GM12878 (cell line): ENCODE results near the gene RAPGEF3. TPM values are rescaled to one million over a fixed set of nuclear protein-coding genes. Genes with fewer than 3 reads are reported as not detected.

ENCODE experiments used
- ATAC-seq: fragments of 200-7000 bp; cut with Tn5 transposase; 3 replicates; pipeline ENCODE4 v1.9.1; 2020; ENCODE audit warnings: mild to moderate bottlenecking, moderate library complexity
- BruUV-seq: library from RNA; stranded (reverse); fragments of 400-500 nt; replicated peaks from 2 replicates; lab custom pipeline; 2021; lab: Mats Ljungman, UMichigan
- CTCF ChIA-PET: fragments of 300-600 bp; sonication (Branson Sonifier 250); formaldehyde crosslinking; extraction: SDS; loops from one replicate; lab custom pipeline; 2021; ENCODE audit warnings: inconsistent platforms; lab: Yijun Ruan, JAX
- POLR2A ChIA-PET: fragments of 350-600 bp; formaldehyde crosslinking; extraction: SDS; loops from one replicate; lab custom pipeline; 2021; ENCODE audit warnings: inconsistent platforms; lab: Charles Lee
- RAD21 ChIA-PET: fragments of 300-600 bp; sonication (Branson Sonifier 250); formaldehyde crosslinking; loops from one replicate; lab custom pipeline; 2023; ENCODE audit warnings: antibody characterized with exemption; ENCODE audit not compliant: unreplicated experiment; lab: Charles Lee
- SMC1A ChIA-PET: fragments of 300-600 bp; sonication (Branson Sonifier 250); formaldehyde crosslinking; loops from one replicate; lab custom pipeline; 2023; ENCODE audit not compliant: unreplicated experiment, uncharacterized antibody; lab: Charles Lee
- DNase-seq: peaks from one replicate; pipeline ENCODE4 v3.0.0-alpha.2; 2011; ENCODE audit warnings: low read depth, low spot score
- FAIRE-seq: peaks from 3 replicates; lab custom pipeline; 2011; peaks lifted over from hg19 to GRCh38; lab: Jason Lieb, UNC
- H2AFZ ChIP-seq: 2 replicates; pipeline ENCODE4 v1.6.0; 2011; ENCODE audit warnings: low read depth, low read length, control low read depth; ENCODE audit not compliant: control insufficient read depth
- H3K27ac ChIP-seq: 2 replicates; pipeline ENCODE4 v1.5.1; 2011; ENCODE audit warnings: control low read depth; ENCODE audit not compliant: control insufficient read depth, insufficient read depth
- H3K27me3 ChIP-seq, 2 experiments: replicated peaks in 1 of 2; 2 replicates each; pipeline versions ENCODE4 v1.6.0 to v1.6.1; 2011; ENCODE audit warnings: low read length in 1 of 2; ENCODE audit not compliant: control insufficient read depth in 2 of 2, insufficient read depth in 2 of 2
- H3K36me3 ChIP-seq, 2 experiments: 2 replicates each; pipeline ENCODE4 v1.5.1; 2011; ENCODE audit warnings: low read length in 1 of 2; ENCODE audit not compliant: control insufficient read depth in 2 of 2, insufficient read depth in 2 of 2
- H3K4me1 ChIP-seq: 2 replicates; pipeline ENCODE4 v1.6.1; 2011; ENCODE audit warnings: mild to moderate bottlenecking, low read length, moderate library complexity, mixed read lengths; ENCODE audit not compliant: control insufficient read depth, insufficient read depth
- H3K4me2 ChIP-seq: 2 replicates; pipeline ENCODE4 v1.6.0; 2011; ENCODE audit warnings: control low read depth; ENCODE audit not compliant: control insufficient read depth, insufficient read depth
- H3K4me3 ChIP-seq: fragments of 200-600 bp; sonication (generic); 2 replicates; pipeline ENCODE4 v1.5.1; 2016
- H3K79me2 ChIP-seq: 2 replicates; pipeline ENCODE4 v1.6.0; 2011; ENCODE audit warnings: low read length; ENCODE audit not compliant: control insufficient read depth, insufficient read depth
- H3K9ac ChIP-seq: 2 replicates; pipeline ENCODE4 v1.8.0; 2011; ENCODE audit warnings: low read length, control low read depth, mixed read lengths; ENCODE audit not compliant: control insufficient read depth, insufficient read depth
- H3K9me3 ChIP-seq: replicated peaks from 3 replicates; pipeline ENCODE4 v1.5.1; 2011; ENCODE audit warnings: mild to moderate bottlenecking, low read length; ENCODE audit not compliant: control insufficient read depth, insufficient read depth
- H4K20me1 ChIP-seq: 2 replicates; pipeline ENCODE4 v1.6.0; 2011; ENCODE audit not compliant: control insufficient read depth, insufficient read depth
- BHLHE40 ChIP-seq, 2 experiments: fragments of 450-650 bp in 1 of 2; IDR thresholded peaks; 2 replicates each; pipeline ENCODE4 v1.6.1; 2011 to 2017; ENCODE audit warnings: low read depth in 2 of 2, borderline replicate concordance in 1 of 2, improper control_type of control experiment in 1 of 2, low read length in 1 of 2, mild to moderate bottlenecking in 1 of 2
- EP300 ChIP-seq, 2 experiments: fragments of 150-350 bp in 1 of 2; IDR thresholded peaks; 2 replicates each; pipeline ENCODE4 v1.6.1; 2011 to 2012; ENCODE audit warnings: low read depth in 2 of 2, low read length in 2 of 2, borderline replicate concordance in 1 of 2, improper control_type of control experiment in 1 of 2, inconsistent platforms in 1 of 2; ENCODE audit not compliant: control insufficient read depth in 1 of 2
- MTA3 ChIP-seq: IDR thresholded peaks from 2 replicates; pipeline ENCODE4 v1.6.1; 2012; ENCODE audit warnings: low read length, inconsistent platforms, borderline replicate concordance
- PAX8 ChIP-seq: fragments of 450-650 bp; IDR thresholded peaks from 2 replicates; pipeline ENCODE4 v1.6.1; 2017; ENCODE audit warnings: mild to moderate bottlenecking, moderate library complexity
- SUZ12 ChIP-seq: fragments of 200-600 bp; sonication (generic); IDR thresholded peaks from one replicate; pipeline ENCODE4 v1.6.1; 2018; ENCODE audit warnings: antibody characterized with exemption, mild to moderate bottlenecking; ENCODE audit not compliant: unreplicated experiment
- ZNF207 ChIP-seq: fragments of 450-650 bp; IDR thresholded peaks from 2 replicates; pipeline ENCODE4 v1.6.1; 2014; ENCODE audit warnings: antibody characterized with exemption, mild to moderate bottlenecking, borderline replicate concordance
- ZZZ3 ChIP-seq: IDR thresholded peaks from 2 replicates; pipeline ENCODE4 v1.6.1; 2011; ENCODE audit warnings: low read depth; ENCODE audit not compliant: control insufficient read depth, insufficient read length
- WGBS: methylation state at CpG from one replicate; pipeline ENCODE4 v1.1.6; 2016; ENCODE audit warnings: low lambda C conversion rate; ENCODE audit not compliant: insufficient replicate concordance, insufficient coverage; ENCODE audit errors: missing lambda C conversion rate; 5-methylcytosine and 5-hydroxymethylcytosine counted together
- in situ Hi-C: fragments of 300-500 bp; cut with MboI; formaldehyde crosslinking; loops from 9 replicates; pipeline ENCODE4 v1.14.3; 2018; ENCODE audit warnings: mixed read lengths
- intact Hi-C: fragments of 100-400 bp; cut with micrococcal nuclease; formaldehyde crosslinking; loops from one replicate; pipeline ENCODE4 v1.14.2; 2022; ENCODE audit not compliant: unreplicated experiment
- polyA plus RNA-seq, 11 experiments: library from polyadenylated mRNA; depleted of rRNA in 4 of 11; unstranded in 6 of 11; stranded (reverse) in 5 of 11; fragments of >200 nt; fragmentation: Nextera tagmentation in 4 of 11; fragmentation: Illumina TruSeq in 1 of 11; extraction: Ambion mirVana in 4 of 11; extraction: Trizol in 1 of 11; gene quantifications; 1 replicate in 1 of 11; 2 replicates in 10 of 11; pipeline versions ENCODE4 v1.2.1 to v1.2.3, GENCODE V29; 2011 to 2016; ENCODE audit warnings: inconsistent platforms in 2 of 11, missing spikeins in 2 of 11, low read depth in 1 of 11
- total RNA-seq, 4 experiments: library from RNA; depleted of rRNA in 3 of 4; stranded (reverse); fragments of >200 nt in 3 of 4; fragmentation: Illumina TruSeq in 1 of 4; extraction: Trizol in 1 of 4; gene quantifications; 2 replicates each; pipeline versions ENCODE4 v1.2.1 to v1.2.3, GENCODE V29; 2013 to 2021
- TF ChIP-seq, protein P1 (sequence below): IDR thresholded peaks from 2 replicates; pipeline ENCODE4 v1.6.1; 2012; ENCODE audit warnings: low read depth, low read length, improper control_type of control experiment

RAPGEF3 gene
- total and polyA plus RNA-seq, 10 of the 15 experiments (the other 5 are each of a cell fraction or from before 2014, with no cell fraction given), result 0.02 to 0.92 (median 0.31) TPM; not detected in 2

DNA sequence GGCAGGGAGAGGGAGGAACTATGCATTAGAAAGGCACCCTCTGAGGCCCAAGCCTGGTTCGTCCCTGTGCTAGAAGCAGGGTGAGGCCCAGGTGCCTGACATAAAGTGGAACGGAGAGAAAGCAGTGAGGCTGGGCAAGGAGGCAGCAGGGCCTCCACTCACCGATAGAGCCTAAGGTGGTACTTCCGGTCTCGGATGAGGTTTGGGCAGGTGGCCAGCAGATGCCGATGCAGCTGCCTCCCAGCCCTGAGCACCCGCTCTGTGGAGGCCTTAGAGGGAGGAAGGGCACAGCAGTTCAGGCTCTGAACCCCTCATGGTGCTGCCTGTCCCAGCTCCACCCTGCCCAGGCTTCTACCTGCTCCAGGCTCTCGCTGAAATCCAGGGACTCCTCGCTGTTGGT is 7.1 kb downstream of the RAPGEF3 start:
- WGBS, result 78% methylated on average over 9 of the region's 9 CpGs

GRCh38 chr12:47750916-47751470 is 7.7 kb downstream of the RAPGEF3 start:
- Histone ChIP-seq H3K9me3 (no peaks in the 10 kb centered on the region), H2AFZ (no peak overlapping the region), H3K27me3 (no peaks in the 10 kb centered on the region), H3K4me2 (no peak overlapping the region), H3K4me3 (no peak overlapping the region), H3K79me2 (no peaks in the 10 kb centered on the region), H3K27ac (no peak overlapping the region), H3K9ac (no peak overlapping the region), H3K36me3 (no peaks in the 10 kb centered on the region), H4K20me1 (no peaks in the 10 kb centered on the region), H3K4me1 (peaks cover 32% of the 10 kb centered on the region)
- RAD21 ChIA-PET, result no interaction called here
- 79% methylated on average over 17 of the region's 19 CpGs for WGBS
- TF ChIP-seq EP300 (IDR thresholded peaks at IDR 0.05; ENCODE audit: borderline replicate concordance in 1 of 2, control insufficient read depth in 1 of 2, low read depth in 2 of 2, low read length in 2 of 2) (no peak), ZNF207 (no peak), BHLHE40 (IDR thresholded peaks at IDR 0.05; ENCODE audit: borderline replicate concordance in 1 of 2, low read depth in 2 of 2, low read length in 1 of 2) (no peak), MTA3 (no peak), SUZ12 (no peak)
- TF ChIP-seq, protein P1, sequence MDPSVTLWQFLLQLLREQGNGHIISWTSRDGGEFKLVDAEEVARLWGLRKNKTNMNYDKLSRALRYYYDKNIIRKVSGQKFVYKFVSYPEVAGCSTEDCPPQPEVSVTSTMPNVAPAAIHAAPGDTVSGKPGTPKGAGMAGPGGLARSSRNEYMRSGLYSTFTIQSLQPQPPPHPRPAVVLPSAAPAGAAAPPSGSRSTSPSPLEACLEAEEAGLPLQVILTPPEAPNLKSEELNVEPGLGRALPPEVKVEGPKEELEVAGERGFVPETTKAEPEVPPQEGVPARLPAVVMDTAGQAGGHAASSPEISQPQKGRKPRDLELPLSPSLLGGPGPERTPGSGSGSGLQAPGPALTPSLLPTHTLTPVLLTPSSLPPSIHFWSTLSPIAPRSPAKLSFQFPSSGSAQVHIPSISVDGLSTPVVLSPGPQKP, result no peak
- SMC1A ChIA-PET, result interaction anchor here (10.3 kb wide), 1 partner anchor 17 kb away, joined by 97 read pairs; no protein-coding TSS in a partner anchor
- DNase-seq (no peak), ATAC-seq (no peak), FAIRE-seq (no peak)
- in situ Hi-C loops (no loop called here), intact Hi-C loops (no loop called here)
- CTCF ChIA-PET, result interaction anchor here (14.5 kb wide), 1 partner anchor 7 kb away, joined by 507 read pairs; no protein-coding TSS in a partner anchor
- BruUV-seq, result no TSS peak
- POLR2A ChIA-PET, result no interaction called here

More for the DNA sequence above, 7.1 kb downstream of the RAPGEF3 start:
- POLR2A ChIA-PET, result no interaction called here
- SMC1A ChIA-PET, result interaction anchor here (0.6 to 10.3 kb wide), 2 partner anchors 9 to 17 kb away, joined by 3 to 97 read pairs; no protein-coding TSS in a partner anchor
- Histone ChIP-seq H4K20me1 (no peaks in the 10 kb centered on the region), H3K4me2 (no peak overlapping the region), H3K79me2 (no peaks in the 10 kb centered on the region), H2AFZ (no peak overlapping the region), H3K27me3 (no peaks in the 10 kb centered on the region), H3K9me3 (no peaks in the 10 kb centered on the region), H3K4me1 (peaks cover 36% of the 10 kb centered on the region), H3K9ac (no peak overlapping the region), H3K4me3 (no peak overlapping the region), H3K27ac (no peak overlapping the region), H3K36me3 (no peaks in the 10 kb centered on the region)
- TF ChIP-seq PAX8 (no peak), ZZZ3 (no peak)
- intact Hi-C loops, result no loop called here
- RAD21 ChIA-PET, result interaction anchor here (12.6 kb wide), 1 partner anchor 9 kb away, joined by 237 read pairs; no protein-coding TSS in a partner anchor
- DNase-seq (no peak), FAIRE-seq (no peak), ATAC-seq (no peak)
- CTCF ChIA-PET, result interaction anchor here (9.4 to 14.5 kb wide), 2 partner anchors 8 to 17 kb away, joined by 166 to 507 read pairs; partner anchors contain the start of gene SLC48A1
- BruUV-seq, result no TSS peak
- in situ Hi-C loops, result no loop called here
